ENCODE data around the gene MED13L. TPM values are rescaled to one million over a fixed set of nuclear protein-coding genes. Genes with fewer than 3 reads are reported as not detected.

Gene MED13L
- total RNA-seq, 1 donor: 180 TPM

DNA sequence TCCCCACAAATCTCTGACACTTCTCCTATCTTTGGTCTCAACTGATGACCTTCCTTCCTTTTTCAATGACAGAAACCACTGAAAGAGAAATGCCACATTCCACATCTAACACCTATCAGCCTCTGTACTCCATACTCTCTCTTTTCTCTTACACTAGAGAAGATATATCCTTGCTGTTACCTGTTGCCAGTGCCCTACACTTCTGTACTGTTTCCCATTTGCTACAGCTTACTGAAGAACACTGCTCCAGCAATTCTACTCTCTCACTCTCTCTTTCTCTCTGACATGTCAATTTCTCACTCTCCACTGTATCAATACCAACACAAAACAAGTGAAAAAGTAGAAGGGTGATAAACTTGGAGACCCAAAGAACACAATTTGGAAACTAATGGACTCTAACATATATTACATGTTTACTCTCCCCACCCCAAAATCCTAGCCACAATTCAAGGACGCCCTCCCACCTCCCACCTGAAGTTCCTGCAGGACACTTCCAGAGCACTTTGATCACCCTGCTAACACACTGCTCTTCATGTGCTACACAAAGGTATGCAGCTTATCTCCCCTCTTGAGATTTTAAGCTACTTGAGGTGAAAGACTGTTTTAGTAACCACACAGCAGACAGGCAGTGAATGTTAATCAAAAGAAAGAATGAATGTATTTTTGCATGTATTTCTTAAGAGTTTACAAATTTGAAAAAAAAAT lies 95.0 kb downstream of the MED13L start:
- no peak overlapping the region for H3K4me3 ChIP-seq (ENCODE audit: low read depth, low read length)
- TF ChIP-seq, protein P1, sequence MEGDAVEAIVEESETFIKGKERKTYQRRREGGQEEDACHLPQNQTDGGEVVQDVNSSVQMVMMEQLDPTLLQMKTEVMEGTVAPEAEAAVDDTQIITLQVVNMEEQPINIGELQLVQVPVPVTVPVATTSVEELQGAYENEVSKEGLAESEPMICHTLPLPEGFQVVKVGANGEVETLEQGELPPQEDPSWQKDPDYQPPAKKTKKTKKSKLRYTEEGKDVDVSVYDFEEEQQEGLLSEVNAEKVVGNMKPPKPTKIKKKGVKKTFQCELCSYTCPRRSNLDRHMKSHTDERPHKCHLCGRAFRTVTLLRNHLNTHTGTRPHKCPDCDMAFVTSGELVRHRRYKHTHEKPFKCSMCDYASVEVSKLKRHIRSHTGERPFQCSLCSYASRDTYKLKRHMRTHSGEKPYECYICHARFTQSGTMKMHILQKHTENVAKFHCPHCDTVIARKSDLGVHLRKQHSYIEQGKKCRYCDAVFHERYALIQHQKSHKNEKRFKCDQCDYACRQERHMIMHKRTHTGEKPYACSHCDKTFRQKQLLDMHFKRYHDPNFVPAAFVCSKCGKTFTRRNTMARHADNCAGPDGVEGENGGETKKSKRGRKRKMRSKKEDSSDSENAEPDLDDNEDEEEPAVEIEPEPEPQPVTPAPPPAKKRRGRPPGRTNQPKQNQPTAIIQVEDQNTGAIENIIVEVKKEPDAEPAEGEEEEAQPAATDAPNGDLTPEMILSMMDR (IDR thresholded peaks at IDR 0.05; ENCODE audit: insufficient read depth, low read length): no peak
- no peak for DNase-seq (ENCODE audit: low read depth)

DNA sequence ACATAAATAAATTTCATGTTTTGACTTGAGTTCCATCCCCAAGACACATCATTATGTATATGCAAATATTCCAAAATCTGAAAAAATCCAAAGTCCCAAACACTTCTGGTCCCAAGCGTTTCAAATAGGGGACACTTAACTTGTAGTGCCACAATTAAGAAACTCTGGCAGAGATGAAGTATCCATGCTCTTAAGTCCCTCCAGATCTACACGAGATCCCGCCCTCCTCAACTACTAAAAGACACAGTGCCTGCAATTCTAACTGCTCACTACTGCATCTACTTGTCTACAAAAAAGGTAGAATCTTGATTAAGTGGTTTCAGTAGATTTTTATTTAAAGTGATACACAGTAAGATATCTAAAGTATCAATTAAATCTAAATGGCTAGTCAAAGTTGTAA lies 97.0 kb downstream of the MED13L start:
- no peak overlapping the region for H3K4me3 ChIP-seq (ENCODE audit: low read depth, low read length)
- no peak for DNase-seq (ENCODE audit: low read depth)
- TF ChIP-seq, protein P1 (IDR thresholded peaks at IDR 0.05; ENCODE audit: insufficient read depth, low read length): no peak

DNA sequence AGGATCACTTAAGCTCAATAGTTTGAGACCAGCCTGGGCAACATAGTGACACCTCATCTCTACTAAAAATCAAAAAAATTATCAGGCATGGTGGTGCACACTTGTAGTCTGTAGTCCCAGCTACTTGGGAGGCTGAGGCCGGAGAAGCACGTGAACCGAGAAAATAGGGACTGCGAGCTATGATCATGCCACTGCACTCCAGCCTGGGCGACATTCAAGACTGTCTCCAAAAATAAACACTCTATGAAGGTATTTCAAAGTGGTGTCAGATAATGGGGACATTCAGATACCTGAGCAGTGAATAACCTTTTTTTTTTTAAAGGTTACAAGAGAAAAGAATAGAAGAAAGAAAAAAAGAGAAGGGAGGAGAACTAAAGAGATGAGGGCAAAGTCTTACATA lies 98.1 kb downstream of the MED13L start:
- no peak overlapping the region for H3K4me3 ChIP-seq (ENCODE audit: low read depth, low read length)
- no peak for DNase-seq (ENCODE audit: low read depth)
- TF ChIP-seq, protein P1 (IDR thresholded peaks at IDR 0.05; ENCODE audit: insufficient read depth, low read length): no peak

DNA sequence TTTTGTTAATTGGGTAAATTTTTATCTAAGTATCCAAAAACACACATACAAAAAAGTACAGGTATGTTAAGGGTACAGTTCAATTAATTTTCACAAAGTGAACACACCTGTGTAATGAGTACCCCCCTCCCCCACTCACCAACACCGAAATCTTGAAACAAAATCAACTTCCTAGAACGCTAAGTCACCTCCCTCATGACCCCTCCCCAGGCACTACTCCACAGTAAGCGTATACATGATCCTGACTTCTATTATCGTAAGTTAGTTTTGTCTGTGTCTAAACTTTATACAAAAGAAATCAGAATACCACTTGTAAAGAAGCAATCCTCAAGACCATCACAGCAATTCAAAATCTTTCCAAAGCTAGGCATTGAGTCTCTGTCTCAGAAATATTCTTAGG lies 100.5 kb downstream of the MED13L start:
- TF ChIP-seq, protein P1 (IDR thresholded peaks at IDR 0.05; ENCODE audit: insufficient read depth, low read length): no peak
- no peak for DNase-seq (ENCODE audit: low read depth)

DNA sequence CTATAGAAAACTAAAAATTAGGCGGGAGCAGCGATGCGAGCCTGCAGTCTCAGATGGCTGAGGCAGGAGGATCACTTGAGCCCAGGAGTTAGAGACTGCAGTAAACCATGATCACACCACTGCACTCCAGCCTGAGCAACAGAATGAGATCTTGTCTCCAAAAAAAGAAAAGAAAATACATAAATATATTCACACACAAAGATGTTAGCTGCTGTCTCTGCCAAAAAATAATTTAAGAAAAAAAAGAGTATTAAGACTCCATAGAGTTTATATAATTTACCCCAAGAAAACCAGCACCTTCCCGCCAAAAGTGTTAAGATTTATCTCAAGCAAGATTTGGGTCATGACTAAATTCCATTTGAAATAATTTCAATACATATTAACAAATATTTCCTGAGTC lies 102.6 kb downstream of the MED13L start:
- TF ChIP-seq, protein P1 (IDR thresholded peaks at IDR 0.05; ENCODE audit: insufficient read depth, low read length): no peak
- no peak overlapping the region for H3K4me3 ChIP-seq (ENCODE audit: low read depth, low read length)
- no peak for DNase-seq (ENCODE audit: low read depth)

More for the DNA sequence above, 100.5 kb downstream of the MED13L start:
- no peak overlapping the region for H3K4me3 ChIP-seq (ENCODE audit: low read depth, low read length)

DNA sequence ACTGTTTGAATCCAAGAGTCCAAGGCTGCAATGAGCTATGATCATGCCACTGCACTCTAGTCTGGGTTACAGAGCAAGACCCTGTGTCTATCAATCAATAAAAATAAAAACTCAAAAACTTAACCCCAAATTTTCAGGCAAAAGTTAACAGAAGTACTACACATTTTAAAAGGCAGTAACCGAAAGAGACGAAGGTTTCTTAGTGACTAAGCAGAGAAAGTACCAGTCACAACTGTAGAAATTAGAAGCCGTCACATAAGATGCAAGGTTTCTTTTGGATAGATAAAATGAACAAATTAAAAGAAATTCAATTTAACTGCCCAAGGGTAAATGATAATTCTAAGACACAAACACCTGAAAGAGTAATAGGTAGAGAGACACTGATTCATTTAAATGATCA lies 103.5 kb downstream of the MED13L start:
- TF ChIP-seq, protein P1 (IDR thresholded peaks at IDR 0.05; ENCODE audit: insufficient read depth, low read length): no peak
- DNase-seq (ENCODE audit: low read depth): no peak
- no peak overlapping the region for H3K4me3 ChIP-seq (ENCODE audit: low read depth, low read length)

Data from fibroblast of the aortic adventitia (primary cell).